DMS 273 (cell line): ENCODE results near the gene MED25.

Source experiments
- DNase-seq: peaks from one replicate; lab custom pipeline; 2025; ENCODE audit not compliant: unreplicated experiment; lab: John Stamatoyannopoulos, UW

Gene MED25

DNA sequence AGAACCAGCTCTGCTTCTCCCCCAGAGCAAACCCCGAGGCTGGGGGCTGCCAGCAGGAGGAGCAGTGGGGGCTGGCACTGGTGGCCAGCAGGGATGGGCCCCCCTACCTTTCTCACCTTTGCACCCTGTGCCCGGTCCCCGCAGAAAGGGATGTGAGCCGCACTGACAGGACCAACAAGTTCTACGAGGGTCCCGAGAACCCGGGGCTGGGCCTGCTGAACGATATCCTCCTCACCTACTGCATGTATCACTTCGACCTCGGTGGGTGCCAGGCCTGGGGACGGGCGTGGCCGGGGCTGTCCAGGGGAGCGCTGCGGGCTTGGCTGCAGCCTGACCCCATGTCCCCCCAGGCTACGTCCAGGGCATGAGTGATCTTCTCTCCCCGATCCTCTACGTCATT is 66.0 kb downstream of the MED25 start:
- DNase-seq = no peak

DNA sequence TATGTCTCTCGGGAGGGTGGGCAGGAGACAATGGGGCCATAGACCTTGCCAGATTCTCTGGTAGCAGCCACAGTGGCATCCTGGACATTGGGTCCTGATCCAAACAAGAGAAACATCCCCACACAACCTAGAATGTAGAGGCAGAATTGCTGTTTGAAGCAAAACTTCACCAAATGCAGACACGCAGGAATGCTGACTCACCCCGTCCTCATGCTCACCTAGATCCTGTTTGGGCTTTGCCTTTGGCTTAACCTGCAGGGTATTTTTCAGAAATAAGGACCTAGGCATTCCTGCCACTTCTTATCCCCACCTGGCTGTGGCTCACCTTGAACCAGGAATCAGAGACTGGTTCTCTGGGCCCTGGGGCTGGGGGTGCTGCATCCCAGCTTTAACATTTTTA is 66.7 kb downstream of the MED25 start:
- no peak for DNase-seq
